Activated B cell treated with CpG ODN at 0.5 μM for 24 hours (primary cell): Measurements from ENCODE around the gene MUSTN1. TPM values are rescaled to one million over a fixed set of nuclear protein-coding genes. Genes with fewer than 3 reads are reported as not detected.

ENCODE experiments used
- ATAC-seq: fragments of 200-7000 bp; cut with Tn5 transposase; one replicate; pipeline ENCODE4 v1.10.0; 2021; ENCODE audit warnings: low read depth, mild to moderate bottlenecking, moderate library complexity
- CTCF ChIA-PET: fragments of 350-600 bp; sonication (Branson Sonifier 250); formaldehyde crosslinking; loops from one replicate; lab custom pipeline; 2021; ENCODE audit warnings: antibody characterized with exemption; lab: Charles Lee
- POLR2A ChIA-PET: fragments of 350-600 bp; sonication (Branson Sonifier 250); formaldehyde crosslinking; loops from one replicate; lab custom pipeline; 2021; ENCODE audit warnings: antibody characterized with exemption; lab: Charles Lee
- DNase-seq: peaks from one replicate; pipeline ENCODE4 v3.0.0; 2022
- H3K27ac Mint-ChIP-seq: one replicate; pipeline ENCODE4 v1.8.0; 2020; ENCODE audit warnings: mixed read lengths
- H3K27me3 Mint-ChIP-seq: one replicate; pipeline ENCODE4 v1.8.0; 2021; ENCODE audit warnings: mixed read lengths
- H3K36me3 Mint-ChIP-seq: one replicate; pipeline ENCODE4 v1.8.0; 2021; ENCODE audit warnings: low read depth, mixed read lengths
- H3K4me1 Mint-ChIP-seq: one replicate; pipeline ENCODE4 v1.8.0; 2021; ENCODE audit warnings: mixed read lengths
- H3K4me3 Mint-ChIP-seq: one replicate; pipeline ENCODE4 v1.8.0; 2020; ENCODE audit warnings: mild to moderate bottlenecking, mixed read lengths
- H3K9me3 Mint-ChIP-seq: one replicate; pipeline ENCODE4 v1.8.0; 2020; ENCODE audit warnings: mixed read lengths
- CTCF ChIP-seq: fragments of 200-600 bp; IDR thresholded peaks from one replicate; pipeline ENCODE4 v1.8.0; 2022; ENCODE audit warnings: antibody characterized with exemption, mild to moderate bottlenecking
- intact Hi-C: fragments of 100-400 bp; cut with micrococcal nuclease; formaldehyde crosslinking; loops from one replicate; pipeline ENCODE4 v1.15.1; 2024
- total RNA-seq: library from RNA; stranded (reverse); gene quantifications from 2 replicates; pipeline ENCODE4 v1.2.3, GENCODE V29; 2022

MUSTN1 gene
- total RNA-seq, 1 donor from 2014 or later: 1.6 TPM

GRCh38 chr3:52786330-52787215 lies 48.2 kb downstream of the MUSTN1 start:
- H3K27ac Mint-ChIP-seq: no peak overlapping the region
- ATAC-seq: no peak
- no peak overlapping the region for H3K4me3 Mint-ChIP-seq
- no peaks in the 10 kb centered on the region for H3K36me3 Mint-ChIP-seq
- ChIA-PET CTCF (no interaction called here), POLR2A (no interaction called here)
- H3K9me3 Mint-ChIP-seq: no peaks in the 10 kb centered on the region
- intact Hi-C loops: no loop called here
- DNase-seq: no peak
- no peaks in the 10 kb centered on the region for H3K27me3 Mint-ChIP-seq
- no peak for TF ChIP-seq CTCF
- no peaks in the 10 kb centered on the region for H3K4me1 Mint-ChIP-seq

- ChIA-PET POLR2A (no interaction called here), CTCF (no interaction called here)
- H3K27me3 Mint-ChIP-seq: no peaks in the 10 kb centered on the region
- ATAC-seq (no peak), DNase-seq (no peak)
- H3K4me3 Mint-ChIP-seq: no peak overlapping the region
- H3K36me3 Mint-ChIP-seq: no peaks in the 10 kb centered on the region
- no peaks in the 10 kb centered on the region for H3K9me3 Mint-ChIP-seq
- no peak for TF ChIP-seq CTCF
- no peaks in the 10 kb centered on the region for H3K4me1 Mint-ChIP-seq
- no peak overlapping the region for H3K27ac Mint-ChIP-seq
- intact Hi-C loops: no loop called here
Observed at GRCh38 chr3:52784931-52785590, 49.8 kb downstream of the MUSTN1 start.

- POLR2A ChIA-PET: no interaction called here
- Mint-ChIP-seq H3K36me3 (no peaks in the 10 kb centered on the region), H3K4me3 (no peak overlapping the region), H3K27me3 (no peaks in the 10 kb centered on the region), H3K4me1 (peaks cover 9% of the 10 kb centered on the region), H3K27ac (no peak overlapping the region), H3K9me3 (no peaks in the 10 kb centered on the region)
- DNase-seq (no peak), ATAC-seq (no peak)
- intact Hi-C loops: no loop called here
- CTCF ChIA-PET: no interaction called here
- TF ChIP-seq CTCF: no peak
Observed at GRCh38 chr3:52784021-52784621, 50.7 kb downstream of the MUSTN1 start.

GRCh38 chr3:52783211-52783555 lies 51.6 kb downstream of the MUSTN1 start:
- no peaks in the 10 kb centered on the region for H3K36me3 Mint-ChIP-seq
- intact Hi-C loops: no loop called here
- H3K9me3 Mint-ChIP-seq: no peaks in the 10 kb centered on the region
- no peaks in the 10 kb centered on the region for H3K27me3 Mint-ChIP-seq
- ATAC-seq (no peak), DNase-seq (no peak)
- TF ChIP-seq CTCF: no peak
- H3K4me1 Mint-ChIP-seq: peaks cover 14% of the 10 kb centered on the region
- H3K4me3 Mint-ChIP-seq: no peak overlapping the region
- no peak overlapping the region for H3K27ac Mint-ChIP-seq
- CTCF ChIA-PET: no interaction called here
- POLR2A ChIA-PET: no interaction called here

Other genes starting within 250 kb of the MUSTN1 start
- gene PBRM1, start 149.1 kb downstream of the MUSTN1 start, total RNA-seq: 60.0 and 62.1 TPM in 2 replicates
- gene GNL3, start 149.0 kb downstream of the MUSTN1 start, total RNA-seq: 137 and 145 TPM in 2 replicates
- gene GLT8D1, start 129.2 kb downstream of the MUSTN1 start, total RNA-seq: 20.4 and 22.2 TPM in 2 replicates
- gene SPCS1, start 128.9 kb downstream of the MUSTN1 start, total RNA-seq: 78.0 and 79.4 TPM in 2 replicates
- gene NEK4, start 64.1 kb downstream of the MUSTN1 start, total RNA-seq: 23.0 and 24.5 TPM in 2 replicates
- gene ITIH1, start 57.4 kb downstream of the MUSTN1 start, total RNA-seq: 0.42 and 0.80 TPM in 2 replicates
- gene ITIH3, start 40.2 kb downstream of the MUSTN1 start, total RNA-seq: not detected in 2 replicates
- gene ITIH4, start 4.3 kb downstream of the MUSTN1 start, total RNA-seq: 15.4 and 15.7 TPM in 2 replicates
- gene STIMATE, start 62.5 kb upstream of the MUSTN1 start, total RNA-seq: 20.8 and 25.8 TPM in 2 replicates
- 24.6 and 31.6 TPM in 2 replicates for gene SFMBT1, start 211.1 kb upstream of the MUSTN1 start, total RNA-seq